ENCODE data around the gene TBCD. TPM values are rescaled to one million over a fixed set of nuclear protein-coding genes. Genes with fewer than 3 reads are reported as not detected.

The TBCD gene
- total RNA-seq, 4 donors from 2014 or later: 49.7 to 119 (median 71.5) TPM

GRCh38 chr17:82970067-82970466 lies 218.2 kb downstream of the TBCD start:
- no peak for TF ChIP-seq EP300 (IDR thresholded peaks at IDR 0.05)
- no peak for TF ChIP-seq POLR2AphosphoS5 (IDR thresholded peaks at IDR 0.05)
- no peak for TF ChIP-seq POLR2A (IDR thresholded peaks at IDR 0.05)
- TF ChIP-seq CTCF (IDR thresholded peaks at IDR 0.05): no peak
- no peak overlapping the region for H3K4me3 ChIP-seq
- peak in 1 of 2 donors; percentile 29 for DNase-seq (ENCODE audit: low spot score in 2 of 2)
- 88% methylated on average over 6 of the region's 12 CpGs for WGBS
- no peaks in the 10 kb centered on the region for H3K4me1 ChIP-seq
- no peak overlapping the region for H3K27ac ChIP-seq
- H3K9me3 ChIP-seq: no peaks in the 10 kb centered on the region
- H3K27me3 ChIP-seq: no peaks in the 10 kb centered on the region
- H3K36me3 ChIP-seq: no peaks in the 10 kb centered on the region

- Histone ChIP-seq H3K27me3 (no peaks in the 10 kb centered on the region), H3K4me1 (no peaks in the 10 kb centered on the region), H3K36me3 (no peaks in the 10 kb centered on the region), H3K9me3 (no peaks in the 10 kb centered on the region), H3K4me3 (no peak overlapping the region), H3K27ac (no peak overlapping the region)
- peak in 1 of 2 donors; percentile 55 for DNase-seq (ENCODE audit: low spot score in 2 of 2)
- TF ChIP-seq CTCF (IDR thresholded peaks at IDR 0.05) (no peak), POLR2A (IDR thresholded peaks at IDR 0.05) (no peak), POLR2AphosphoS5 (IDR thresholded peaks at IDR 0.05) (no peak), EP300 (IDR thresholded peaks at IDR 0.05) (no peak)
- WGBS: 80% methylated on average over 30 of the region's 46 CpGs
These were observed 219.1 kb downstream of the TBCD start for GRCh38 chr17:82970818-82971590.

DNA sequence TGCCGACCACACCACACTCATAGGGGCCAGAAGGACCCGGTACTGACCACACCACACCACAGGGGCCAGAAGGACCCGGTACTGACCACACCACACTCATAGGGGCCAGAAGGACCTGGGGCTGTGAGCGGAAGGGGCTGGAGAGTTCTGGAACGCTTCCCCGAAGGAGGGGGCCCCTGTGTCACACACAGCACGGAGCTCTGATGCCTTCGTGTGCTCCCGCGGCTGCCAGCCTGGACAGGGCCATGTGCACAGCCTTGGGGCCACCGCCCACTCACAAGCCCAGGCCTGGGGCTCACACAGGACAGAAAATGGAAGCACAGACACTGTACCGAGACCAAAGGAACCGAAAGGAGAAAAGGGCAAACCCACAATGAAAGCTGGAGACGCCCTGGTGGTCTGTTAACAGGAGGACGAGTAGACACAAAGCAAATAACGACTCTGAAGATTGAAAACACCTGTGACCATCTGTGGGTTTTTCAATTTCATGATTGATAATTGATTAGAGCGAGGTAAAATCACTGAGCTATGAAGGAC lies 221.0 kb downstream of the TBCD start:
- Histone ChIP-seq H3K27ac (no peak overlapping the region), H3K9me3 (no peaks in the 10 kb centered on the region), H3K4me3 (no peak overlapping the region), H3K36me3 (no peaks in the 10 kb centered on the region), H3K27me3 (no peaks in the 10 kb centered on the region), H3K4me1 (no peaks in the 10 kb centered on the region)
- no peak for DNase-seq (ENCODE audit: low spot score in 2 of 2)
- WGBS: 86% methylated on average over 17 of the region's 17 CpGs
- TF ChIP-seq EP300 (IDR thresholded peaks at IDR 0.05): no peak

DNA sequence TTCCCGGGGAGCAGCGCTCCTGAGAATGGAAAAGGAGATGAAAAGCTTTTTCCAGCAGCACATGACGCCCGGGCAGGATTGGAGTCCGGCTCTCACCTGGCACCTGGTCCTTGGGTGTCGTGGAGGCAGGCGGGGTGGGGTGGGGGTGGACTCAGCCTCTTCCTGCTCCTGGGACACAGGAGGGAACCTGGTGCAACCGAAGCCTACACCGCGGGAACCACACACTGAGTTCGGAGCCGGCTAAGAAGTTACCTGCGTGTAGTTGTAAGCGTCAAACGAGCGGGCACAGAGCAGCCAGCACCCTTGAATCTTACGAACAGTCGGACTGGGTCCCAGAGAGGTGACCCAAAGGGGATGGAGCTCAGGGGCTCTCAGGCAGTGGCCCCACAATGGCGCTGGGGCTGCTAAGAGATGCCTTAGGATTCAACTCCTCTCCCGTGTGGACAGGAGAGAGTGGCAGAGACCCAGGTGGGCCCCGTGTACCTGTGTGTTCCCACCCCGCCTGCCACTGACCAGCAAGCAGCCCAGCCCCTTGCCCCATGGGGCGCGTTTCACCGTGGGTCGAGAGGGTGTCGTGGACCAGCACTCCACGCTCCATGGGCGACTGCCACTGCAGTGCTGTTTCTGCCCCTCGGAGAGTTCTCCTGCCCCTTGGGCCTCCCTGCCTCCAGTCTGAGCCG lies 221.7 kb downstream of the TBCD start:
- no peaks in the 10 kb centered on the region for H3K9me3 ChIP-seq
- no peaks in the 10 kb centered on the region for H3K27me3 ChIP-seq
- no peak for DNase-seq (ENCODE audit: low spot score in 2 of 2)
- no peaks in the 10 kb centered on the region for H3K4me1 ChIP-seq
- H3K36me3 ChIP-seq: no peaks in the 10 kb centered on the region
- WGBS: 91% methylated on average over 31 of the region's 31 CpGs
- H3K4me3 ChIP-seq: no peak overlapping the region
- no peak overlapping the region for H3K27ac ChIP-seq
- no peak for TF ChIP-seq POLR2A (IDR thresholded peaks at IDR 0.05)
- no peak for TF ChIP-seq CTCF (IDR thresholded peaks at IDR 0.05)
- TF ChIP-seq POLR2AphosphoS5 (IDR thresholded peaks at IDR 0.05): no peak
- no peak for TF ChIP-seq EP300 (IDR thresholded peaks at IDR 0.05)

- H3K4me3 ChIP-seq: no peak overlapping the region
- H3K36me3 ChIP-seq: no peaks in the 10 kb centered on the region
- no peaks in the 10 kb centered on the region for H3K9me3 ChIP-seq
- 91% methylated on average over 21 of the region's 28 CpGs for WGBS
- TF ChIP-seq CTCF (IDR thresholded peaks at IDR 0.05) (no peak), POLR2A (IDR thresholded peaks at IDR 0.05) (no peak), POLR2AphosphoS5 (IDR thresholded peaks at IDR 0.05) (no peak)
- H3K27me3 ChIP-seq: no peaks in the 10 kb centered on the region
- H3K4me1 ChIP-seq: no peaks in the 10 kb centered on the region
- DNase-seq (ENCODE audit: low spot score in 2 of 2): no peak
- H3K27ac ChIP-seq: no peak overlapping the region
These were observed 222.5 kb downstream of the TBCD start for GRCh38 chr17:82974136-82974952.
